Measurements from ENCODE around the gene COX6A2. TPM values are rescaled to one million over a fixed set of nuclear protein-coding genes. Genes with fewer than 3 reads are reported as not detected.
A peak's percentile ranks its signal among the peaks of the same experiment; 100 is the strongest.

COX6A2 gene
- total RNA-seq, 4 donors from 2014 or later: not detected

DNA sequence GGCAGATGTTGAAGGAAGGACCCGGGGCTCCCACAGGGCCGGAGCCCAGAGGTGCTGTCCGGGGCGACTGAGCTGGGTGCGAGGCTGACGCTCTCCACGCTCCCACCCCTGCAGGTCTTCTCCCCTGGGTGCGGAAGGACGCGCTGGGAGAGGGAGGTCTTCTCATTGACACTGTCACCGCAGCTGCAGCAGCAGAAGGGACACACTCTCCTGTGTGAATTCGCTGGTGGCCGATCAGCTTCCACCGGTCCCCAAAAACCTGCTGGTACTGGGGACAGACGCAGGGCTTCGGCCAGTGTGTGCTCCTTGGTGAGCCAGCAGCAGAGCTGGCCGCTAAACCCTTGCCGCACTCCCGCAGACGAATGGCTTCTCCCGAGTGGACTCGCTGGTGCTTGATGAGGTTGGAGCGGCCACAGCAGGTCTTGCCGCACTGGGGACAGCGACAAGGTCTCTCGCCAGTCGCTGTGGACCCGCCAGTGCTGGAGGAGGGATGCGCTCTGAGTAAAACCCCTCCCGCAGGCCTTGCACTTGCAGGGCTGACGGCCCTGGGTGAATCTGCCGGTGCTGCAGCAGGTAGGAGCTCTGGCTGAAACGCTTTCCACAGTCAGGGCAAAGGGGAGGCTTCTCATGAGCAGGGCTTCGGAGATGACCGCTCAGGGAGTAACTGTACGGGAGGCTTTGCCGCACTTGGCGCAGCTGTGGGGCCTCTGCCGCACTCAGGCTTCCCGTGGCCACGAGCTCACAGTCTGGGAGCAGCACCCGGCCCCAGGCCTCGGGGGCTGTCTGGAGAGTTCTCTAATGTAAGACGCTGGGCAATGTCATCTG lies 8.3 kb upstream of the COX6A2 start:
- H3K9me3 ChIP-seq: no peaks in the 10 kb centered on the region
- TF ChIP-seq, protein P1, sequence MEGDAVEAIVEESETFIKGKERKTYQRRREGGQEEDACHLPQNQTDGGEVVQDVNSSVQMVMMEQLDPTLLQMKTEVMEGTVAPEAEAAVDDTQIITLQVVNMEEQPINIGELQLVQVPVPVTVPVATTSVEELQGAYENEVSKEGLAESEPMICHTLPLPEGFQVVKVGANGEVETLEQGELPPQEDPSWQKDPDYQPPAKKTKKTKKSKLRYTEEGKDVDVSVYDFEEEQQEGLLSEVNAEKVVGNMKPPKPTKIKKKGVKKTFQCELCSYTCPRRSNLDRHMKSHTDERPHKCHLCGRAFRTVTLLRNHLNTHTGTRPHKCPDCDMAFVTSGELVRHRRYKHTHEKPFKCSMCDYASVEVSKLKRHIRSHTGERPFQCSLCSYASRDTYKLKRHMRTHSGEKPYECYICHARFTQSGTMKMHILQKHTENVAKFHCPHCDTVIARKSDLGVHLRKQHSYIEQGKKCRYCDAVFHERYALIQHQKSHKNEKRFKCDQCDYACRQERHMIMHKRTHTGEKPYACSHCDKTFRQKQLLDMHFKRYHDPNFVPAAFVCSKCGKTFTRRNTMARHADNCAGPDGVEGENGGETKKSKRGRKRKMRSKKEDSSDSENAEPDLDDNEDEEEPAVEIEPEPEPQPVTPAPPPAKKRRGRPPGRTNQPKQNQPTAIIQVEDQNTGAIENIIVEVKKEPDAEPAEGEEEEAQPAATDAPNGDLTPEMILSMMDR (IDR thresholded peaks at IDR 0.05): no peak
- TF ChIP-seq POLR2A (IDR thresholded peaks at IDR 0.05): no peak
- H3K36me3 ChIP-seq: no peaks in the 10 kb centered on the region
- H3K27me3 ChIP-seq: peaks cover 0 to 13% (median 0%) of the 10 kb centered on the region in 4 donors
- no peak for DNase-seq
- no peak overlapping the region for H3K27ac ChIP-seq
- peaks cover 0 to 10% (median 3%) of the 10 kb centered on the region in 3 donors for H3K4me1 ChIP-seq
- 89 to 92% methylated on average over 28 to 30 of the region's 44 CpGs for WGBS, 2 donors
- no peak overlapping the region for H3K4me3 ChIP-seq
- intact Hi-C loops (cut with DNase I): no loop called here

DNA sequence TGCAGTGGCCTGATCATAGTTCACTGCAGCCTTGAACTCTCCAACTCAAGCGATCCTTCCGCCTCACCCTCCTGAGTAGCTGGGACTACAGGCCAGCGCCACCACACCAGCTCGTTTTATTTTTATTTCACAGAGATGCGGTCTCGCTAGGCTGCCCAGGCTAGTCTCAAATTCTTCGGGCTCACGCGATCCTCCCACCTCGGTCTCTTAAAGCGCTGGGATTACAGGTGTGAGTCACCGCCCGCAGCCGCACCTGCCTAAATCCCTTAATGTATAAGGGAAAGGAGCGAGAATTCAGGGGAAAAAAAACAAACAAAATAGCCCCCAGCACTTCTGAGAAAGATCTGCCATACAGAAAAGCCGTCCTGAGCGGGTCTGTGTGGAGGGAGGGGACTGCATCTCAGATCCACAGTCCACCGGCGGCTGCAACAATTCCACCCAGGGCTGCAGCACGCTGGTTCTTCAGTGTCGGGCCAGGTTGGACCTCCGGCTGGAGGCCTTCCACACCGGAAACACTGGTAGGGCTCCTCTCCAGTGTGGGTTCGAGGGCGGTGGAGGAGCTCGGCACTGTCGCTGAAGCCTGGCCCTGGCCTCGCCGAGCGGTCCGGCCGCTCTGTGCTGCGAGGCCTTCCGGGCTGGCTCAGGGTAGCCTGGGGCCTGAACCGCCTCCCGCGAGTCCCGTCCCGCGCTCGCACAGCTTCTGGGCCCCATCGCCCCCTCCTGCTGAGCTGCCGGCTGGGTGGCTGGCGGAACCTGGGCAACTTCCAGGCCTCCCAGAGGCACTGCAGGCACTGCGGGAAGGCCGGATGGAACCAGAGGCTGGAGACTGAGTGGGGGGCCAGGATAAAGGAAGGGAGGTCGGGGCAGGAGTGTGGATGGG lies 7.4 kb upstream of the COX6A2 start:
- WGBS, 2 donors: 40 to 73% methylated on average over 22 to 23 of the region's 47 CpGs
- intact Hi-C loops (cut with DNase I): no loop called here
- peak overlapping the region in 1 of 4 donors; percentile 2 for H3K4me3 ChIP-seq

DNA sequence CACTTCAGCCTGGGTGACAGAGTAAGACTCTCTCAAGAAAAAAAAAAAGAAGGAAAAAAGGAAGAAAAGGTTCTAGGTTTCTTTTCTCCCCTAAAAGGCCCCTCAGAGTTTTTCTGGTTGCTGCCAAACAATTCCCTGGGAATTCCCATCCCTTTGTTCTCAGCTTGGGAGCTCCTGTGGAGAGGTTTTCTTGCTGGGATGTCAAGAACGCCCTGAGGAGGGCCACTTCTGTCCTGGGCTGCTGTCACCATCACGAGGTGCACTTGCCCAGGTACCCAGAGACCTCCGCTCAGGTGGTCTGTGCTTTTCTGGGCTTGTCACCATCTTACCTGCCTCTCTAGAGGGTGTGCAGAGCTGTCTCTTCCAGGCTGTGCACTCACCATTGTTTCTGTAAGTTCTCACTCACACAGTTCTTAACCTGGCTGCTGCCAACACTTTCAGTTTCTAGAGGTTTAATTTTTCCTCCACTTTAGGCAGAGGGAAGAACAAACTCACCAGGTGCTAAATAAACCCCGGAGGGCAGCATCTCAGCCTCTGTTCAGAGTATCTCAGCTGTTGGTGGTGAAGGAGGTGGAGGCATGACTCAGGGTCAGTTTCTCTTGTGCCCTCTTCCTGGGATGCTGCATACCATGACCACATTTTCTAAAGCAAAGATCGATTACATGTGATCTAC lies 2.4 kb upstream of the COX6A2 start:
- no peaks in the 10 kb centered on the region for H3K36me3 ChIP-seq
- H3K9me3 ChIP-seq: peaks cover 0 to 4% (median 0%) of the 10 kb centered on the region in 3 donors
- H3K4me1 ChIP-seq: peaks cover 0 to 28% (median 0%) of the 10 kb centered on the region in 3 donors
- H3K4me3 ChIP-seq: no peak overlapping the region
- H3K27me3 ChIP-seq: peaks cover 0 to 4% (median 0%) of the 10 kb centered on the region in 4 donors
- no peak for TF ChIP-seq POLR2A (IDR thresholded peaks at IDR 0.05)
- TF ChIP-seq, protein P1 (IDR thresholded peaks at IDR 0.05): no peak
- WGBS, 2 donors: 31 to 37% methylated on average over 5 of the region's 5 CpGs
- intact Hi-C loops (cut with DNase I): no loop called here
- H3K27ac ChIP-seq: no peak overlapping the region
- DNase-seq: no peak

More for the DNA sequence above, 7.4 kb upstream of the COX6A2 start:
- DNase-seq: no peak
- TF ChIP-seq, protein P1 (IDR thresholded peaks at IDR 0.05): no peak
- no peak for TF ChIP-seq POLR2A (IDR thresholded peaks at IDR 0.05)
- no peak overlapping the region for H3K27ac ChIP-seq
- peaks cover 0 to 10% (median 3%) of the 10 kb centered on the region in 3 donors for H3K4me1 ChIP-seq
- H3K27me3 ChIP-seq: peaks cover 0 to 13% (median 0%) of the 10 kb centered on the region in 4 donors
- H3K9me3 ChIP-seq: no peaks in the 10 kb centered on the region
- H3K36me3 ChIP-seq: no peaks in the 10 kb centered on the region

DNA sequence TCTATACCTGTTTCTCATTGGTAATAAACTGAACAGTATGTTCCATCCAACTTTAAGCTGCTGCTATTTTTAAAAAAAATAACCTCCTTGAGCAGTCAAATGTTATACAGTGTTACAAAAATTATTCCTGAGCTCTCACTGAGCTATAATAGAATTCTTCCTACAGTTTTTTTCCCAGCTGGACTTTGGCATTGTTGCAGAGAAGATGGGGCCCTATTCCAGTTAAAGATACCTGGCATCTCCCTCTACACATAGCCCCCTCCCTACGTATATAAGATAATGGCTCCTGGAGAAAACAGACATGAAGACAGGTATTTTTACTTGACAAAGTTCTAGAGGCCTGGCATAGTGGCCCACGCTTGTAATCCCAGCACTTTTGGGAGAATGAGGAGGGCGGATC lies 1.6 kb upstream of the COX6A2 start:
- DNase-seq: no peak
- no peak for TF ChIP-seq POLR2A (IDR thresholded peaks at IDR 0.05)
- TF ChIP-seq, protein P1 (IDR thresholded peaks at IDR 0.05): no peak
- WGBS, 2 donors: 40 to 89% methylated on average over 1 to 3 of the region's 3 CpGs
- H3K9me3 ChIP-seq: peaks cover 0 to 4% (median 0%) of the 10 kb centered on the region in 3 donors
- peaks cover 0 to 24% (median 0%) of the 10 kb centered on the region in 3 donors for H3K4me1 ChIP-seq
- H3K27ac ChIP-seq: no peak overlapping the region
- intact Hi-C loops (cut with DNase I): no loop called here
- H3K4me3 ChIP-seq: no peak overlapping the region
- peaks cover 0 to 4% (median 0%) of the 10 kb centered on the region in 4 donors for H3K27me3 ChIP-seq
- H3K36me3 ChIP-seq: no peaks in the 10 kb centered on the region

Measured in esophagus squamous epithelium (tissue), 5 donors.